NCI-H1417 treated with DMSO at 0.1 percent for 48 hours (cell line): ENCODE data around the gene C6orf163.
"Not testable (repeated sequence)": the region's sequence is repeated elsewhere in the genome, so short reads cannot be mapped to it uniquely, and the experiment has no call there.

Source experiments
- DNase-seq: peaks from one replicate; lab custom pipeline; 2025; lab: John Stamatoyannopoulos, UW

The C6orf163 gene

DNA sequence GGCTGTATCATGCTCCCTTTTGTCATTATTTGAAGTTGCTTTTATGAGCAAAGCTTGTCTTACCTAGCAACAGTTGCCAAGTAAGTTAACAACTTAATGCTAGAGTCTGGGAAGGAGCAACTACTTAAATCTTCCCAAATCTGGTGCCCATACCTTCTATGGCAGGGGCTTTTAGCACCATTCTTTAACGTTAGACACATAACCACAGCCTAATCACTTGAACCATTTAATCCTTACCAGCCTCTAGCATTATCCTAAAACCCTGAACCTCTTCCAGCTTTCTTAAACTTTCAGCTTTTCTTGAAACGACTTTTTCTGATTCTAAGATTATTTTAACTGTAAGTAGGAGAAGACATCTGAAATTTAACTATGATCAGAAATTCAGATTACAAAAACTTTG is at the start of gene C6orf163:
TSS of gene C6orf163 (plus strand) at position 83 of the 400 bp plus-strand sequence. CDS start at position 370, 287 bp downstream.
- no peak for DNase-seq

- DNase-seq: no peak
These were observed 47.5 kb upstream of the C6orf163 start for GRCh38 chr6:87297119-87297518.

GRCh38 chr6:87301277-87301676 is 43.3 kb upstream of the C6orf163 start:
- not testable (repeated sequence) for DNase-seq

DNA sequence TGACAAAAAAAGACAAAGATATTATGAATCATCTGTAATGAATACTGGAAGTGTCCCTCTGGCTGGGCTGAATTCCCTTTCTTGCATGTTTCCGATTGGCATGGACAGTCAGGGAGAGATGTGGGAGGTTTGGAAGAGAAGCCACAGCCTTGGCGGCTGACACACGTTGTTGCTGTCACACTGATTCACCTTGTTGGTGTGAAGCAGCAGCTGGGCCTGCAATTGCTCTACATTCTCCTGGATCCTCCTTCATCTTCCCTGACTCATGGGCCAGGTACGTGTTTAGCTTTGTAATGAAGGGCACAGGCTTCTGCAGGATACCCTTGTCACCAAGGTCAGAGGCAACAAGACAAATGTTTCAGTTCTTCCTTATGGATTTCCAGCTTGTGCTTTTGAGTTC is 35.6 kb upstream of the C6orf163 start:
- DNase-seq: no peak

GRCh38 chr6:87312860-87313259 is 31.8 kb upstream of the C6orf163 start:
- no peak for DNase-seq

DNA sequence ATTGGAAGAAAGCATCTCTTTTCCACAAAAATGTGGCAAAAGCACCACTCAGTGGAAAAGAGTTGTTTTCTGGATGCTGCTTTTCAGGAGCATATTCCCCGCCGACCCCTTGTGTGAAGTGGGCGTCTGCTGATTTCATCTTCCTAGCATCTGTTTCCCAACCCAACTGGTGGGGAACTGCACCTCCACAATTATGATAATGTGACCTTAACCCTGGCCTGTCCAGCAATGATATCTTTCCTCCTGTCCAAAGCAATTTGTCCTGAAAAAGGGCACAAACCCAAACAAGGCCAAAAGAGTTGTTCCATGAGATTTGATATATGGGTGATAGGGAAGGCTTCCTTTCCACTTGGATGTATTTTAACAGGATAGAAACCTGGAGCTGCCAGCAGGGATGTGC is 29.5 kb upstream of the C6orf163 start:
- no peak for DNase-seq

DNA sequence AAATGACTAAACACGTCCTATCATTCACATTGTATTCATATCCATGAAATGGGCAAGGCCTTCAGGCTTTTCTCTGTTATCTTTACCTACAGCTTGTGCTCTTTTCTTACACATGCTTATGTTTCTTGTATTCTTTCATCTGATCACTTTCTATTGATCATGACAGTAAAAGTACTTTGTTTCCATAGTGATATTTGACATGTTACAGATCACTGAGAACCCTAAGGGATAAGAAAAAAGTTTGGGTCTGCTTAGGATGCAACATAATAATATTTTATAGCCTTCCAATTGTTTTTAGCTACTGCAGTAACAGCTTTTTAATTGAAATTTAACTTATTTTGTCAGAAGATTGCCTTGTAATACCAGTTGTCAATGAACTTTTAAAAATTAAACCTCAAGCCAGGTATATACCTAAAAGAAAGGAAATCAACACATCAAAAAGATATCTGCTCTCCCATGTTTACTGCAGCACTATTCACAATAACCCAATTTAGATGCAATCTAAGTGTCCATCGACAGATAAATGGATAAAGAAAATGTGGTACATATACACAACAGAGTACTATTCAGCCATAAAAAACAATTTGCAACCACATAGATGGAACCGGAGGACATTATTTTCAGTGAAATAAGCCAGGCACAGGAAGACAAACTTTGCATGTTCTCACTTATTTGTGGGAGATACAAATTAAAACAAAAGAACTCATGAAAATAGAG is 25.2 kb upstream of the C6orf163 start:
- DNase-seq: no peak

GRCh38 chr6:87322304-87323212 is 22.1 kb upstream of the C6orf163 start, which contains the start of gene SMIM8:
Gene SMIM8, plus strand, starts transcription at chr6:87322588. Its CDS starts 14,444 bp downstream, at chr6:87337032.
- DNase-seq: peak; percentile 47

DNA sequence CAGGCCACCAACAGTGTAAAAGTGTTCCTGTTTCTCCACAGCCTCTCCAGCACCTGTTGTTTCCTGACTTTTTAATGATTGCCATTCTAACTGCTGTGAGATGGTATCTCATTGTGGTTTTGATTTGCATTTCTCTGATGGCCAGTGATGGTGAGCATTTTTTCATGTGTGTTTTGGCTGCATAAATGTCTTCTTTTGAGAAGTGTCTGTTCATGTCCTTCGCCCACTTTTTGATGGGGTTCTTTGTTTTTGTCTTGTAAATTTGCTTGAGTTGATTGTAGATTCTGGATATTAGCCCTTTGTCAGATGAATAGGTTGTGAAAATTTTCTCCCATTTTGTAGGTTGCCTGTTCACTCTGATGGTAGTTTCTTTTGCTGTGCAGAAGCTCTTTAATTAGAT is 20.7 kb upstream of the C6orf163 start:
- DNase-seq: not testable (repeated sequence)

DNA sequence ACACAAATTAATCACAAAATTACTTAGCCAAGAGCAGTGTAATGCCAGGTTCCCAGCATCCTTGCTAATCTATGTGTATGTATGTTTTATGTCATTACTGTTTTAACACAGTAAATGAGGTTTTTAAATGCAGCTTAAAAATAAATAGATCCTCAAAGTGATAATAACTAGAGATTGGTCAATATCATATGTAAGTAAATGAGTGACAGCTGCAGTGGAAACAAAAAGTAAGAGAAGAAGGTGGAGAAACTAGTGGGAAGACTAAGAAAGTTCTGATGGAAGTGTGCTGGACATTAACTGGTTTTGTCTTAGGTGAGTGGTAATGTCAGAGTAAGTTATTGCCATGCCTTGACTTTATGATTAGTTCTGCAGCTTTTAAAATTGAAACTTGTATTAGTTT is 13.7 kb upstream of the C6orf163 start:
- DNase-seq: no peak

DNA sequence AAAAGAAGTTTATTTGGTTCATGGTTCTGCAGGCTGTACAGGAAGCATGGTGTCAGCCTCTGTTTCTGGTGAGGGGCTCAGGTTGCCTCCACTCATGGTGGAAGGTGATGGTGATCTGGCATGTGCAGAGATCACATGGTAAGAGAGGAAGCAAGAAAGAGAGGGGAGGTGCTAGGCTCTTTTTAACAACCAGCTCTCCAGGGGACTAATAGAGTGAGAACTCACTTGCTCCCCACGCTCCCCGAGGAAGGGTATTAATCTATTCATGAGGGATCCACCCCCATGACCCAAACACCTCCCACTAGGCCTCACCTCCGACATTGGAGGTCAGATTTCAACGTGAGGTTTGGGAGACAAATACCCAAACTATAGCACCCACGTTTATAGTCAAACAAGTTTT is 11.6 kb upstream of the C6orf163 start:
- no peak for DNase-seq

GRCh38 chr6:87333591-87334181 is 10.9 kb upstream of the C6orf163 start:
- DNase-seq: no peak

GRCh38 chr6:87334683-87335082 is 9.9 kb upstream of the C6orf163 start:
- no peak for DNase-seq

DNA sequence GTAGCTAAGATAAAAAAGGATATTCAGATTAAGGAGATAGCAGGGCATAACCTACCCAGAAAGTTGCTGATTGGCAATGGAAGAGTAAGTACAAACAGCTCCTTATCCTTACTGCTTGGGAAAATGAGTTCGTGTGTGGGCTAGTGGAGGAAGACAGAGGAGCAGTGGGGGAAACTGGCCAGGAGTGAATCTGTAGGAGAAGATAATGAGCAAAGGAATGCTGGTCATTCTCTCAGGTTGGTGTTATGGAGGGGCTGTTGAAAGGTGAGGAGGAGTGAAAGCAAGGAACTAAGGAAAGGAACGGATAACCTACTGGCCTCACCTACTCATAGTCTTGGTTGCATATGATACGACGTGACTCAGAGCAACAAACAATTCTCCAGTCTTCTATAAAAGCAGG is 8.2 kb upstream of the C6orf163 start:
- no peak for DNase-seq

DNA sequence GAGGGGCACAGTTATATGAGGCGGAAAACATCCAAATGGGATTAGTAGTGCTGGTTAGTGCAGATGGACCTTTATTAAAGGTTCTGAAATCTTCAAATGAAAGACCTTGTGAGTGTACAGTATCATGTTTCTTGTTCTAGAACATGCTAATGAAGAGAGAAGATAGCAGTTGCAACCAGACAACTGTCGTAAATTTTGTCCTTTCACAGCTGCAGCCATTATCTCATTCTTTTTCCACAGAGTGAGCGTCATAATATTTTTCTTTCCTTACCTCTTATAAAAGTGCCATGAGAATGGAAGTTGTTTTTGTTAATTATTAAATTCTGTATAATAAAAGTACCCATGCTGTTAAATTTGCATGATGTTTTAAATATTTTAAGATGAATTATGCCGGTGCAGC is 4.4 kb upstream of the C6orf163 start:
- DNase-seq: no peak

DNA sequence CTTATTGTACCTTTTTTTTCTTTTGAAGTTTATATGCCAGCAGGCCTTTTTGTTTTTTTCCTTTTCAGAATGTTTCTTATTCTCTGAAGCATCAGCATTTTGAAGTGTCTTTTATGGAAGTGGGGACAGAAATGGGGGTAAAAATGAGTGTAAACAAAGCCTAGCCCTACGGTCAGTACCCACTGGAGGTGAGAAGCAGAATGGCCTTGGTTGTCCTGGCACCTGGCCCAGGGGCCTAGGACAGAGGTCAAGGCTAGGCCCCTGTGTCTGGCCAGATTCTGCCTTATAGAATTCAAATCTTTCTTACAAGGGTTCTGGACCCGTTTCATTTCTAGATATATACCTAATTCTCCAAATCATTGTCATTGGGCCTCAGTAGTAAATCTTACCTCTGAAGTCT is 3.5 kb upstream of the C6orf163 start:
- no peak for DNase-seq

GRCh38 chr6:87341899-87342298 is 2.7 kb upstream of the C6orf163 start:
- DNase-seq: no peak

DNA sequence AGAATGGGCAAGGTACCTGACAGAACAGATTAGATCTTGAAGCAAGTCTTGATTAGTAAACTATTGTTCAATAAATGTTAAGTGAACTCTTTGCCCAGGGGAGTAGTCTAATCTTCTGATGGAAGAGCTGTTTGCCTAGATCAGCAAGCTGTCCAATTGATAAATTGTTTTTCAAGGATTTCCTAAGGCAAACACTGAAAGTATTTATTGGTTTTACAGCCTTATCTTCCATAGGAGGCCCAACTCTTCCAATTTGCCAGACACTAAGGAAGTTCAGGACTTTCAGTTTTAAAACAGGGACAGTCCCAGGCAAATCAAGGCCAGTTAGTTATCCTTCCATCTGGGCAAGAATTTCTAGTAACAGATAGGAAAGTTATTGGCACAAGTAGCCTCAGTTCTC is 1.8 kb upstream of the C6orf163 start:
- no peak for DNase-seq

- DNase-seq: no peak
These were observed 2.1 kb downstream of the C6orf163 start for GRCh38 chr6:87346700-87347099.

- DNase-seq: no peak
These were observed 5.3 kb downstream of the C6orf163 start for GRCh38 chr6:87349896-87350295.

- DNase-seq: no peak
These were observed 5.9 kb downstream of the C6orf163 start for GRCh38 chr6:87350516-87350915.

- DNase-seq: no peak
These were observed 7.0 kb downstream of the C6orf163 start for GRCh38 chr6:87351583-87351982.

DNA sequence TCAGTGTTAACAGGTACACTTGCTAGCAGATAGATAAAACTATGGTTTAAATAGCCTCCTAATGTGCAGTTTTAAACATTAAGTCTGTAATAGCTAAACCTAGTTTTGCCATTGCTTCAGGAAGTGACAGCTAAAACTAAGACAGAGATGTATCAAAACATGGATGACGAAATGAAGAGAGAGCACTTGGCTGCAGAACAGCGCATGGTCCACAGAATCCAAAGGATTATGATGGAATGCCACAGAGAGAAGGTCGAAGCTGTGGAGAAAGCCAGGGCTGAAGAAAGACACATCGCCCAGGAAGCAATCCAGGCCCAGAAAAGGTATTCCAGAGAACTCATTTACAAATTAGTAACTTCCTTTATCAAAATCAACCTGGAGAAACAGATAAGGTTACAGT is 11.6 kb downstream of the C6orf163 start:
- DNase-seq: no peak
